HEK293 (cell line): Measurements from ENCODE around the gene TIGAR.

Experiments used
- CTCF ChIA-PET: fragments of 350-600 bp; formaldehyde crosslinking; extraction: SDS; loops from one replicate; lab custom pipeline; 2021; ENCODE audit warnings: antibody characterized with exemption; lab: Yijun Ruan, JAX
- POLR2A ChIA-PET: fragments of 300-600 bp; formaldehyde crosslinking; extraction: SDS; loops from one replicate; lab custom pipeline; 2020; ENCODE audit warnings: antibody characterized with exemption, inconsistent platforms; lab: Yijun Ruan, JAX
- H3K27ac ChIP-seq: fragments of 200-500 bp; sonication (Bioruptor generic); 2 replicates; pipeline ENCODE4 v1.5.1; 2014; ENCODE audit warnings: low read depth, low read length, control low read depth, inconsistent platforms; ENCODE audit errors: extremely low read depth
- H3K36me3 ChIP-seq, 2 experiments: fragments of 200-500 bp in 1 of 2; sonication (Bioruptor generic) in 1 of 2; 1 replicate in 1 of 2; 2 replicates in 1 of 2; pipeline ENCODE4 v1.5.1; 2014 to 2017; ENCODE audit warnings: inconsistent platforms in 2 of 2, low read length in 2 of 2; ENCODE audit not compliant: control insufficient read depth in 2 of 2, insufficient read depth in 1 of 2
- H3K4me1 ChIP-seq: fragments of 200-500 bp; sonication (Bioruptor generic); 2 replicates; pipeline ENCODE4 v1.5.1; 2014; ENCODE audit warnings: mild to moderate bottlenecking, low read length, inconsistent platforms; ENCODE audit not compliant: control insufficient read depth, insufficient read depth
- H3K4me3 ChIP-seq: 2 replicates; pipeline ENCODE4 v1.5.1; 2011; ENCODE audit warnings: low read depth, mild to moderate bottlenecking, control low read depth, low read length, moderate library complexity
- H3K9me3 ChIP-seq: fragments of 200-500 bp; sonication (Bioruptor generic); 2 replicates; pipeline ENCODE4 v1.5.1; 2014; ENCODE audit warnings: low read depth, low read length, inconsistent platforms; ENCODE audit not compliant: control insufficient read depth, insufficient read depth
- GLI2 ChIP-seq: fragments of 450-650 bp; formaldehyde crosslinking; IDR thresholded peaks from 2 replicates; pipeline ENCODE4; 2017; ENCODE audit warnings: missing biosample characterization, missing genetic modification characterization, low read depth, borderline replicate concordance
- GLIS1 ChIP-seq: fragments of 450-650 bp; formaldehyde crosslinking; IDR thresholded peaks from 2 replicates; pipeline ENCODE4 v1.5.1; 2016; ENCODE audit warnings: missing biosample characterization, missing genetic modification characterization
- SP2 ChIP-seq: fragments of 450-650 bp; formaldehyde crosslinking; IDR thresholded peaks from 2 replicates; pipeline ENCODE4 v1.5.1; 2016; ENCODE audit warnings: missing biosample characterization, missing genetic modification characterization
- WT1 ChIP-seq: fragments of 450-650 bp; formaldehyde crosslinking; IDR thresholded peaks from 2 replicates; pipeline ENCODE4 v1.5.1; 2016; ENCODE audit warnings: missing biosample characterization, missing genetic modification characterization
- ZBTB21 ChIP-seq: fragments of 450-650 bp; formaldehyde crosslinking; IDR thresholded peaks from 2 replicates; pipeline ENCODE4 v1.5.1; 2017; ENCODE audit warnings: missing biosample characterization, missing genetic modification characterization
- ZBTB48 ChIP-seq: fragments of 450-650 bp; formaldehyde crosslinking; IDR thresholded peaks from 2 replicates; pipeline ENCODE4 v1.5.1; 2016; ENCODE audit warnings: missing biosample characterization, missing genetic modification characterization
- ZNF24 ChIP-seq: fragments of 450-650 bp; formaldehyde crosslinking; IDR thresholded peaks from 2 replicates; pipeline ENCODE4 v1.5.1; 2016; ENCODE audit warnings: missing biosample characterization, missing genetic modification characterization
- ZNF426 ChIP-seq: fragments of 450-650 bp; formaldehyde crosslinking; IDR thresholded peaks from 2 replicates; pipeline ENCODE4 v1.5.1; 2017; ENCODE audit warnings: missing biosample characterization, missing genetic modification characterization, mild to moderate bottlenecking, inconsistent platforms, moderate library complexity
- ZNF433 ChIP-seq: fragments of 450-650 bp; formaldehyde crosslinking; IDR thresholded peaks from 2 replicates; pipeline ENCODE4 v1.5.1; 2016; ENCODE audit warnings: missing biosample characterization, missing genetic modification characterization, low read depth
- ZNF501 ChIP-seq: fragments of 450-650 bp; formaldehyde crosslinking; IDR thresholded peaks from 2 replicates; pipeline ENCODE4 v1.5.1; 2016; ENCODE audit warnings: missing biosample characterization, missing genetic modification characterization
- ZNF561 ChIP-seq: fragments of 450-650 bp; IDR thresholded peaks from 2 replicates; pipeline ENCODE4 v1.5.1; 2018; ENCODE audit warnings: missing biosample characterization, missing genetic modification characterization, borderline replicate concordance
- ZNF585B ChIP-seq: fragments of 450-650 bp; formaldehyde crosslinking; IDR thresholded peaks from 2 replicates; pipeline ENCODE4 v1.5.1; 2016; ENCODE audit warnings: missing biosample characterization, missing genetic modification characterization
- TF ChIP-seq, protein P1 (sequence below): fragments of 450-650 bp; formaldehyde crosslinking; IDR thresholded peaks from 2 replicates; pipeline ENCODE4 v1.5.1; 2016; ENCODE audit warnings: missing biosample characterization, missing genetic modification characterization
- TF ChIP-seq, protein P2 (sequence below): fragments of 450-650 bp; formaldehyde crosslinking; IDR thresholded peaks from 2 replicates; pipeline ENCODE4 v1.5.1; 2017; ENCODE audit warnings: missing biosample characterization, missing genetic modification characterization
- TF ChIP-seq, protein P3 (sequence below): fragments of 450-650 bp; formaldehyde crosslinking; IDR thresholded peaks from 2 replicates; pipeline ENCODE4 v1.5.1; 2016; ENCODE audit warnings: missing biosample characterization, missing genetic modification characterization
- TF ChIP-seq, protein P4 (sequence below): fragments of 450-650 bp; formaldehyde crosslinking; IDR thresholded peaks from 2 replicates; pipeline ENCODE4 v1.5.1; 2016; ENCODE audit warnings: missing biosample characterization, missing genetic modification characterization

The TIGAR gene

DNA sequence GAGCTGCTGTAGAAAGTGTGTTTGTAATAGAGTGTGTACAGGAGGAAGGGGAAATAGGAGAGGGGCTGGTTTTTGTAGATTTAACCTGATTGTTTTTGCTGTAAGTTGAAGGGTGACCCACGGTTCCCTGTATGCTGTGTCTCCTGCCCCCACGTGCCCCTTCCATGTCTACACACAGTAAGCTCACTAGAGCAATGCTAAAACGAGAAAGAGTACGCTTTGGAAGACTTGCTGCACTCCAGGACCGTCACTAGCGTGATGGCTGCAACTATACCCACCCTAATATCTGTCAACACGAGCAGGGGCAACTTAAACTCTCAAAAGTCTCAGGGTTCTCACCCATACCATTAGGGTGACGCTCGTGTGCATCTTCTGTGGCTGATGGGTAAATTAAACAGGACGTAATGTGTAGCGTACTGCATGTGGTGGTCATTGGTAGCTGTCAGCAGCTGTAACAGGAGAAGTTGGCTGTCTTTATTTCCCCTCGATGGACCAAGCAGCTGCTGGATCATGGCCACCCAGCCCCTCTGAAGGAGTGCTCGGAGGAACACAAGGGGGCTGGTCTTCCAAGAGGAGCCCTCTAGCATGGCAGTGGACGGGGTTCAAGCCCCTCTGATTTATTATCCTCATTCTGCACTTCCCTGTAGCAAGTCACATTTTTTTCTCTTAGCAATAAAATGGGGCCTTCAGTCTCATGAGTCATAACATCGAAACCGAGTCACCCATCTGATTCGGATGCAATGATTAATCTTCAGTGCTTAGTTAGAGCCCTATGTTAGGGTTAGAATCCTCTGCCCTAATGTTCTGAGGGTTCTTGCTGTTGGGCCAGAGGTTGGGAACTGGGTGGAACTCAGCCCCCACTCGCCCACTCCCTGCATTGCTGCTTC, 33.4 kb upstream of the TIGAR start (continued):
- TF ChIP-seq, protein P1, sequence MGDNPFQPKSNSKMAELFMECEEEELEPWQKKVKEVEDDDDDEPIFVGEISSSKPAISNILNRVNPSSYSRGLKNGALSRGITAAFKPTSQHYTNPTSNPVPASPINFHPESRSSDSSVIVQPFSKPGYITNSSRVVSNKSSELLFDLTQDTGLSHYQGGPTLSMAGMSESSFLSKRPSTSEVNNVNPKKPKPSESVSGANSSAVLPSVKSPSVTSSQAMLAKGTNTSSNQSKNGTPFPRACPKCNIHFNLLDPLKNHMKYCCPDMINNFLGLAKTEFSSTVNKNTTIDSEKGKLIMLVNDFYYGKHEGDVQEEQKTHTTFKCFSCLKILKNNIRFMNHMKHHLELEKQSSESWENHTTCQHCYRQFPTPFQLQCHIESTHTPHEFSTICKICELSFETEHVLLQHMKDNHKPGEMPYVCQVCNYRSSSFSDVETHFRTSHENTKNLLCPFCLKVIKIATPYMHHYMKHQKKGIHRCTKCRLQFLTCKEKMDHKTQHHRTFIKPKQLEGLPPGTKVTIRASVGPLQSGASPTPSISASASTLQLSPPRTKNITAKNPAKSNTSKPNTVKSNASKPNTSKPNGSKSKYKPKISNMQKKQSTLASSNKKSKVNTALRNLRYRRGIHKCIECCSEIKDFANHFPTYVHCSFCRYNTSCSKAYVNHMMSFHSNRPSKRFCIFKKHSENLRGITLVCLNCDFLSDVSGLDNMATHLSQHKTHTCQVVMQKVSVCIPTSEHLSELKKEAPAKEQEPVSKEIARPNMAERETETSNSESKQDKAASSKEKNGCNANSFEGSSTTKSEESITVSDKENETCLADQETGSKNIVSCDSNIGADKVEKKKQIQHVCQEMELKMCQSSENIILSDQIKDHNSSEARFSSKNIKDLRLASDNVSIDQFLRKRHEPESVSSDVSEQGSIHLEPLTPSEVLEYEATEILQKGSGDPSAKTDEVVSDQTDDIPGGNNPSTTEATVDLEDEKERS (tag by site-specific recombination): no peak

DNA sequence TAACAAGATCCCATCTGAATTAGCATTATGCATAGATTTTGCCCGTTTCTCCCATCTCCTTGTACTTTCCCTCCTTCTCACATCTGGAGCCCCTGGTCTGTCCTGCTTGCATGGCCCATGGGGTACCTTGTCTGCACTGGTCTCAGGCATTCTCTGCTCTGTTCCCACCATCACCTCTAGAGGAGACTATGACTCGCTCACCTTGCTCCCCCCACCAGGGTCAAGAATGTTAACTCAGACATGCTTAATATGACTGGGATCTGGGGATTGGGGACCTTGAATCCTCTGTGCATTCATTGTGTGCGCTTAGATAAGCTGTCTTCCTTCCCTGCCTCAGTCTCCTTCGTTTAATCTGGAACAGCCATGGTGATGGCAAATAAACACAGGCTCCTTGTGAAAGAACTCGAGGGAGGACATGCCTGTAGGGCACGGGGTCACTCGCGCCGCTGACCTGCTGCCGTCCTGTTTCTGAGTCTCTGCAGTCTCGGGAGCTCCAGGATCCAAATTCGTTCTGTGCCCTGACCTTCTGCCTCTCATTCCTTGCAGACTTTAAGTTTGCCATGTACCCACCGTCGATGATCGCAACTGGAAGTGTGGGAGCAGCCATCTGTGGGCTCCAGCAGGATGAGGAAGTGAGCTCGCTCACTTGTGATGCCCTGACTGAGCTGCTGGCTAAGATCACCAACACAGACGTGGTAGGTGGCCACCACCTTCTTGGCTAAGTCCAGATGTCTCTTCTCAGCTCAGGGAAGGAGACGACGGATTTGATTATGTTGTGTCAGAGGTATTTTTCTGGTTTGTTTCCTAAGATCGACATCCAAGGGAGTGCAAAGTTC, 32.5 kb upstream of the TIGAR start:
- TF ChIP-seq, protein P2, sequence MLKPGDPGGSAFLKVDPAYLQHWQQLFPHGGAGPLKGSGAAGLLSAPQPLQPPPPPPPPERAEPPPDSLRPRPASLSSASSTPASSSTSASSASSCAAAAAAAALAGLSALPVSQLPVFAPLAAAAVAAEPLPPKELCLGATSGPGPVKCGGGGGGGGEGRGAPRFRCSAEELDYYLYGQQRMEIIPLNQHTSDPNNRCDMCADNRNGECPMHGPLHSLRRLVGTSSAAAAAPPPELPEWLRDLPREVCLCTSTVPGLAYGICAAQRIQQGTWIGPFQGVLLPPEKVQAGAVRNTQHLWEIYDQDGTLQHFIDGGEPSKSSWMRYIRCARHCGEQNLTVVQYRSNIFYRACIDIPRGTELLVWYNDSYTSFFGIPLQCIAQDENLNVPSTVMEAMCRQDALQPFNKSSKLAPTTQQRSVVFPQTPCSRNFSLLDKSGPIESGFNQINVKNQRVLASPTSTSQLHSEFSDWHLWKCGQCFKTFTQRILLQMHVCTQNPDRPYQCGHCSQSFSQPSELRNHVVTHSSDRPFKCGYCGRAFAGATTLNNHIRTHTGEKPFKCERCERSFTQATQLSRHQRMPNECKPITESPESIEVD (tag by site-specific recombination): no peak
- TF ChIP-seq ZNF501 (tag by site-specific recombination) (no peak), GLI2 (no peak), WT1 (tag by site-specific recombination) (no peak), ZNF24 (tag by site-specific recombination) (no peak), ZNF585B (tag by site-specific recombination) (no peak), ZNF561 (tag by site-specific recombination) (no peak), ZNF433 (tag by site-specific recombination) (no peak), ZBTB21 (tag by site-specific recombination) (no peak), ZBTB48 (no peak), SP2 (tag by site-specific recombination) (no peak), ZNF426 (tag by site-specific recombination) (no peak), GLIS1 (tag by site-specific recombination) (no peak)
- TF ChIP-seq, protein P3, sequence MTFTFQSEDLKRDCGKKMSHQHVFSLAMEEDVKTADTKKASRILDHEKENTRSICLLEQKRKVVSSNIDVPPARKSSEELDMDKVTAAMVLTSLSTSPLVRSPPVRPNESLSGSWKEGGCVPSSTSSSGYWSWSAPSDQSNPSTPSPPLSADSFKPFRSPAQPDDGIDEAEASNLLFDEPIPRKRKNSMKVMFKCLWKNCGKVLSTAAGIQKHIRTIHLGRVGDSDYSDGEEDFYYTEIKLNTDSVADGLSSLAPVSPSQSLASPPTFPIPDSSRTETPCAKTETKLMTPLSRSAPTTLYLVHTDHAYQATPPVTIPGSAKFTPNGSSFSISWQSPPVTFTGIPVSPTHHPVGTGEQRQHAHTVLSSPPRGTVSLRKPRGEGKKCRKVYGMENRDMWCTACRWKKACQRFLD (tag by site-specific recombination): no peak
- TF ChIP-seq, protein P4, sequence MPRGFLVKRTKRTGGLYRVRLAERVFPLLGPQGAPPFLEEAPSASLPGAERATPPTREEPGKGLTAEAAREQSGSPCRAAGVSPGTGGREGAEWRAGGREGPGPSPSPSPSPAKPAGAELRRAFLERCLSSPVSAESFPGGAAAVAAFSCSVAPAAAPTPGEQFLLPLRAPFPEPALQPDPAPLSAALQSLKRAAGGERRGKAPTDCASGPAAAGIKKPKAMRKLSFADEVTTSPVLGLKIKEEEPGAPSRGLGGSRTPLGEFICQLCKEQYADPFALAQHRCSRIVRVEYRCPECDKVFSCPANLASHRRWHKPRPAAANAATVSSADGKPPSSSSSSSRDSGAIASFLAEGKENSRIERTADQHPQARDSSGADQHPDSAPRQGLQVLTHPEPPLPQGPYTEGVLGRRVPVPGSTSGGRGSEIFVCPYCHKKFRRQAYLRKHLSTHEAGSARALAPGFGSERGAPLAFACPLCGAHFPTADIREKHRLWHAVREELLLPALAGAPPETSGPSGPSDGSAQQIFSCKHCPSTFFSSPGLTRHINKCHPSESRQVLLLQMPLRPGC (tag by site-specific recombination): no peak
- no peaks in the 10 kb centered on the region for H3K4me1 ChIP-seq
- no peak overlapping the region for H3K4me3 ChIP-seq
- CTCF ChIA-PET: interaction anchor here (2.1 kb wide), 1 partner anchor 11 kb away, joined by 11 read pairs; no protein-coding TSS in a partner anchor
- peaks cover 21 to 87% of the 10 kb centered on the region in 2 experiments for H3K36me3 ChIP-seq
- H3K27ac ChIP-seq: no peak overlapping the region
- H3K9me3 ChIP-seq: no peaks in the 10 kb centered on the region
- POLR2A ChIA-PET: no interaction called here
